Measurements from ENCODE around the gene CTNNA1.

The CTNNA1 gene

DNA sequence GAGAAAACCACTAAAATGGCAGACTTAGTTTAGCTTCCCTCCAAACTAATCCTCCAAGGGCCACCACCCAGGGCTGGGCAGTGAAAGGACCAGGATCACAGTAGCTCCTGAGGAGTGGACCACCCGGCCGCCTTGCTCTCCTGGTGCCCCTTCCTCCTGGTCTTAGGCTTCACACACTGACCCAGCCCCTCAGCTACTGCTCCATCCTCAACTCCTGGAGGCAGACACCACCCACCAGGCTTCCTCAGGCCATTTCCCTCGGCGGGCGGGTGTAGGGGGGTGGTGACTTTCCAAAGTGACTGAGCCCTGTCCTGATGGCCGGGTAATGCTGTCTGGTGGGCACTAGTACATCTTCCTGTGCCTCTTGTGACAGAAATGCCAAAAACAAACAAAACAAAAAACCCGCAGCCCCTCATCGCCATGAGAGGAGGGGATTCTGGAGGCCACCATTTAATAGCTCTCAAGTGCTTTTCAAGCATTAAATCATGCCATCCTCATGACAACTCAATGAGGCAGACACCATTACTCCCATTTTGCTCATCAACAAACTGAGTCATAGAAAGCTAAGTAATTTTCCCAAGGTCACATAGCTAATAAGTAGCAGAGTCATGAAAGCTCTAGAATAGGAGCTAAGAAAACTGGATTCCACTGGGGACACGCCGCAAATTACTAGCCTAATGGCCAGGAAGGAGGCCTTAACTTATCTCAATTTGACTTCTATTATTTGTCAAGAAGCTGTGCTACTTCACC lies 213.2 kb downstream of the CTNNA1 start:
- TF ChIP-seq, protein P1, sequence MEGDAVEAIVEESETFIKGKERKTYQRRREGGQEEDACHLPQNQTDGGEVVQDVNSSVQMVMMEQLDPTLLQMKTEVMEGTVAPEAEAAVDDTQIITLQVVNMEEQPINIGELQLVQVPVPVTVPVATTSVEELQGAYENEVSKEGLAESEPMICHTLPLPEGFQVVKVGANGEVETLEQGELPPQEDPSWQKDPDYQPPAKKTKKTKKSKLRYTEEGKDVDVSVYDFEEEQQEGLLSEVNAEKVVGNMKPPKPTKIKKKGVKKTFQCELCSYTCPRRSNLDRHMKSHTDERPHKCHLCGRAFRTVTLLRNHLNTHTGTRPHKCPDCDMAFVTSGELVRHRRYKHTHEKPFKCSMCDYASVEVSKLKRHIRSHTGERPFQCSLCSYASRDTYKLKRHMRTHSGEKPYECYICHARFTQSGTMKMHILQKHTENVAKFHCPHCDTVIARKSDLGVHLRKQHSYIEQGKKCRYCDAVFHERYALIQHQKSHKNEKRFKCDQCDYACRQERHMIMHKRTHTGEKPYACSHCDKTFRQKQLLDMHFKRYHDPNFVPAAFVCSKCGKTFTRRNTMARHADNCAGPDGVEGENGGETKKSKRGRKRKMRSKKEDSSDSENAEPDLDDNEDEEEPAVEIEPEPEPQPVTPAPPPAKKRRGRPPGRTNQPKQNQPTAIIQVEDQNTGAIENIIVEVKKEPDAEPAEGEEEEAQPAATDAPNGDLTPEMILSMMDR (IDR thresholded peaks at IDR 0.05): no peak
- DNase-seq (ENCODE audit: low spot score): no peak
- no peak overlapping the region for H3K4me3 ChIP-seq
- no peak overlapping the region for H3K27ac ChIP-seq

DNA sequence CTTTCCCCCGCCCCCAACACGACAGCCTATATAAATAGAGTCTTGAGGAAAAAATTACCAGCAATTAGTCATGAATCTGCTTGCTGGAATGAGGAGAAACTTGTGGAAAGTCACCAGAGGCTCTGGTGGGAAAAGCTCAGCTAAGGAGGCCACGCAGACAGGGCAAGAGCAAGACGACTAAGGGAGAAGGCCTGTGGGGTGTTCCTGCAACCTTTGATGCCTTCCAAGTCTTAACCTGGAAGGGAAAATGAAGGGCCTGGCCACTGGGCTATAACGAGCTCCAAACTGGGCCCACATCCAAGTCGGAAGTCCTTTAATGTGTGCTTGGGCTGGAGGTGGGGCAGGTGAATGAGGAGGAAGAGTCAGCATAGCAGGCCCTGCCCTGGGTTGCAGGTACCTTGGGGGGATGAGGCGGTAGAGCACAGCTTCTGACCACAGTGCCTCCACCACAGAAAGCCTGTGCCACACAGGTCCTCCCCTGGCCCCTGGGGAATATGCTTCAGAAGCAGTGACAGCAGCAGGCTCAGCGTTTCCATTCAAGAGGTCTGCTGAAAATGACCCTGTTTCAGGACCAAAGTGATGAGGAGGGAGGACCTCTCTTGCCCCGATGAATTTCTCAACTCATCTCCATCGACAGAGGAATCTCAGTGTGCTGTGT lies 214.7 kb downstream of the CTNNA1 start:
- TF ChIP-seq, protein P1 (IDR thresholded peaks at IDR 0.05): no peak
- no peak overlapping the region for H3K4me3 ChIP-seq
- no peak overlapping the region for H3K27ac ChIP-seq
- peak; percentile 47 for DNase-seq (ENCODE audit: low spot score)

DNA sequence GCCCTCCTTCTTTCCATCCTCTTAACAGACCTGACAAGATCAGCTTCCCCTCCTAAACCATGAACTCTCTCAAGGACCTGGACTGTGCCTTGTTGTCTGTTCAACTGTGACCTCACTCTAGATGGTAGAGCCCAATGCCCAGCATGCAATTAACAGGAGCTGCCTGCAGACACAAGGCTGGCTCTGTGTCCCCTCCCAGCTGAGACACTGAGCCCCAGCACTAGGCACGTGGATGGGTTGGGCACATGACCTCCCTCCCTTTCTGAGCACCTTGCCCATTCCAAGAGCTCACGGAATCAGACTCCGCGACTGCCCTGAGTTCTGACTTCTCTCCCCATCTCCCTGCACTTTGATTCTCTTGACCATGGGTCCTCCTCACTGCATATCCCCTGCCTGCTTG lies 215.4 kb downstream of the CTNNA1 start:
- no peak overlapping the region for H3K27ac ChIP-seq
- peak; percentile 38 for DNase-seq (ENCODE audit: low spot score)
- H3K4me3 ChIP-seq: no peak overlapping the region
- TF ChIP-seq, protein P1 (IDR thresholded peaks at IDR 0.05): no peak

DNA sequence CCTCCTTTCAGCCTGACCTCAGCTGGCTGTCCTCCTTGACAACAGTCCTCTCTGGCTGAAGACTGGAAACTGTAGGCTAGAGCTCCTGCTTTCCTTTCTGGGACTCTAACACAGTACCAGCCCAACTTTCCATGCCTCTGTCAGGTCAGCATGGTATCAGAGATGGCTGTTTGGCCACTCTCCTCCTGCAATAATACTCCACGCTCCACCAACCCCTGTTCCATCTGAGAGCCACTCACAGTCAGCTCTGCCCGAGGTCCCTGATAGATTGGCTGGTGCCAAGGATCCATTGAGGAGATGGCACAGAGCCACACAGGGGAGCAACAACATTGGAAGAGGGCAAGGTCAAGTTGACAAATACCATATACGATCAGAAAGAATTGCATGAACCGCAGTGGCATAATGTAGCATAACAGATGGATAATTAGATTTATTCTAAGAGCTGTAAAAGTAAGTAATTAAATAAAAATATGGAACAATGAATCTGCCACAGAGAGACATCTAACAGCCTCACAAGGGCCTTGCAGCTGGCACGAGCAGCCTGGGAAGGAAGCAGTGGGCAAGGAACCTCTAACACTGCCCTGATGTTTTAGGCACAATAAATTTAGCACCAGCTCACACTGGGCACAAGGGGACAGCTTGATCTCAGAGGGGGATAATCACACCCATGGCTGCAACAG lies 216.2 kb downstream of the CTNNA1 start:
- Histone ChIP-seq H3K4me3 (no peak overlapping the region), H3K27ac (no peak overlapping the region)
- TF ChIP-seq, protein P1 (IDR thresholded peaks at IDR 0.05): no peak
- DNase-seq (ENCODE audit: low spot score): peak; percentile 49

DNA sequence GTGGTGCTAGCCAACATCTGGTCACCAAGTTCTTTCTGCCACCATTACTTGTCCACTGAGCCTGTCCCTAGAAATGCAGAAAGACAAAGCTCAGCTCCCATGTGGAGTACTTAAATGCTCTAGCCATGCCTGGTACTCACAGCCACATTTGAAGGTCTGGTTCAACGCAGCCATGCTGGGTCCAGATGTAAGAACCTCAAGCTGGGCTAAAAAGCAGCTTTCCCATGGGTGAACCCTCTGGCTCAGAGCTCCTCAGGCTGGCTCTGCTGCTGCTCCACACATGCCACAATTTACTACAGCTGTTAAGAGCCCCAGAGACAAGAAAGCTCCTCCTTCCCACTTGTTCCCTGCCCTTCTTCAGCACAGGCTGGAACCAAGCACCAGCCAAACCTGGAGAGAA lies 219.0 kb downstream of the CTNNA1 start:
- TF ChIP-seq, protein P1 (IDR thresholded peaks at IDR 0.05): no peak
- DNase-seq (ENCODE audit: low spot score): no peak
- Histone ChIP-seq H3K27ac (peak overlapping the region; percentile 23 to 39), H3K4me3 (no peak overlapping the region)

DNA sequence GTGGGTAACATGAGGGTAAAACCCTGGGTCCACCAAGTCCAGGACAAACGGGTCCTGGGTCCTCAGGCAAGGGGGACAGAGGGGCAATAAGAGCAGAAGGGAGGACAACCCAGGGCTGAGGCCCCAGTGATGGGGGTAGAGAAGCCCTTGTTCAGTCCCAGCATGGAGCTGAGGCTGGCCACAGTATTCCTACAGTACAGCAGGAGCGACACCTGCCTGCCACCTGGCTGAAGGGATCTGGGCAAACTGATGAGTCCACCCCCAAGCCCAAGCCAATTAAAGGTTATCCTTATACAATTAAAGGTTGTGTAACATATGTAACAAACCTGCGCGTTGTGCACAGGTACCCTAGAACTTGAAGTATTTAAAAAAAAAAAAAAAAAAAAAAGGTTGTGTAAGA lies 219.6 kb downstream of the CTNNA1 start:
- DNase-seq (ENCODE audit: low spot score): no peak

More for the DNA sequence above, 219.6 kb downstream of the CTNNA1 start:
- Histone ChIP-seq H3K4me3 (no peak overlapping the region), H3K27ac (peak overlapping the region; percentile 23 to 39)
- TF ChIP-seq, protein P1 (IDR thresholded peaks at IDR 0.05): no peak
